ENCODE data around the gene IL26.

GRCh38 chr12:68176257-68176656 is 49.4 kb downstream of the IL26 start:
- no peak for TF ChIP-seq POLR2A (IDR thresholded peaks at IDR 0.05)
- TF ChIP-seq, protein P1, sequence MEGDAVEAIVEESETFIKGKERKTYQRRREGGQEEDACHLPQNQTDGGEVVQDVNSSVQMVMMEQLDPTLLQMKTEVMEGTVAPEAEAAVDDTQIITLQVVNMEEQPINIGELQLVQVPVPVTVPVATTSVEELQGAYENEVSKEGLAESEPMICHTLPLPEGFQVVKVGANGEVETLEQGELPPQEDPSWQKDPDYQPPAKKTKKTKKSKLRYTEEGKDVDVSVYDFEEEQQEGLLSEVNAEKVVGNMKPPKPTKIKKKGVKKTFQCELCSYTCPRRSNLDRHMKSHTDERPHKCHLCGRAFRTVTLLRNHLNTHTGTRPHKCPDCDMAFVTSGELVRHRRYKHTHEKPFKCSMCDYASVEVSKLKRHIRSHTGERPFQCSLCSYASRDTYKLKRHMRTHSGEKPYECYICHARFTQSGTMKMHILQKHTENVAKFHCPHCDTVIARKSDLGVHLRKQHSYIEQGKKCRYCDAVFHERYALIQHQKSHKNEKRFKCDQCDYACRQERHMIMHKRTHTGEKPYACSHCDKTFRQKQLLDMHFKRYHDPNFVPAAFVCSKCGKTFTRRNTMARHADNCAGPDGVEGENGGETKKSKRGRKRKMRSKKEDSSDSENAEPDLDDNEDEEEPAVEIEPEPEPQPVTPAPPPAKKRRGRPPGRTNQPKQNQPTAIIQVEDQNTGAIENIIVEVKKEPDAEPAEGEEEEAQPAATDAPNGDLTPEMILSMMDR (IDR thresholded peaks at IDR 0.05): no peak
